GM19328 (cell line): ENCODE data around the gene BRD3.

Source experiments
- ATAC-seq: cut with Tn5 transposase; IDR thresholded peaks from one replicate; pipeline ENCODE4 v1.9.1; 2021; ENCODE audit warnings: mild to moderate bottlenecking, moderate library complexity; ENCODE audit not compliant: unreplicated experiment

BRD3 gene

GRCh38 chr9:133981589-133981957, 86.3 kb downstream of the BRD3 start:
- no peak for ATAC-seq

GRCh38 chr9:133980864-133981588, 86.8 kb downstream of the BRD3 start:
- no peak for ATAC-seq
